ENCODE data around the gene CYP27B1.
"Not testable (repeated sequence)": the region's sequence is repeated elsewhere in the genome, so short reads cannot be mapped to it uniquely, and the experiment has no call there.

The CYP27B1 gene

GRCh38 chr12:57722716-57723629, 43.9 kb downstream of the CYP27B1 start:
- DNase-seq (ENCODE audit: low read depth, low spot score), result no peak

- DNase-seq (ENCODE audit: low read depth, low spot score), result not testable (repeated sequence)
These were observed 44.9 kb downstream of the CYP27B1 start for GRCh38 chr12:57721846-57722608.

- no peak for DNase-seq (ENCODE audit: low read depth, low spot score)
These were observed 46.0 kb downstream of the CYP27B1 start for GRCh38 chr12:57720606-57721595.

GRCh38 chr12:57719777-57720605, 46.9 kb downstream of the CYP27B1 start:
- DNase-seq (ENCODE audit: low read depth, low spot score), result no peak

- DNase-seq (ENCODE audit: low read depth, low spot score), result no peak
These were observed 48.0 kb downstream of the CYP27B1 start for GRCh38 chr12:57718641-57719528.

- DNase-seq (ENCODE audit: low read depth, low spot score), result no peak
These were observed 48.8 kb downstream of the CYP27B1 start for GRCh38 chr12:57717846-57718640.

- no peak for DNase-seq (ENCODE audit: low read depth, low spot score)
These were observed 49.7 kb downstream of the CYP27B1 start for GRCh38 chr12:57717131-57717530.

GRCh38 chr12:57716305-57716704, 50.6 kb downstream of the CYP27B1 start:
- no peak for DNase-seq (ENCODE audit: low read depth, low spot score)

GRCh38 chr12:57715786-57716185, 51.1 kb downstream of the CYP27B1 start:
- DNase-seq (ENCODE audit: low read depth, low spot score), result no peak

- not testable (repeated sequence) for DNase-seq (ENCODE audit: low read depth, low spot score)
These were observed 51.7 kb downstream of the CYP27B1 start for GRCh38 chr12:57715036-57715748.

- no peak for DNase-seq (ENCODE audit: low read depth, low spot score)
These were observed 53.7 kb downstream of the CYP27B1 start for GRCh38 chr12:57713209-57713608.

- DNase-seq (ENCODE audit: low read depth, low spot score), result no peak
These were observed 54.2 kb downstream of the CYP27B1 start for GRCh38 chr12:57712701-57713100.
